ENCODE results near the gene WNT3. TPM values are rescaled to one million over a fixed set of nuclear protein-coding genes. Genes with fewer than 3 reads are reported as not detected.

Gene WNT3
- total RNA-seq, 1 donor from 2014 or later: 1.3 TPM

- DNase-seq: no peak
- intact Hi-C loops (cut with micrococcal nuclease): no loop called here
- POLR2A ChIA-PET: no interaction called here
- Mint-ChIP-seq H3K4me1 (peaks cover 3% of the 10 kb centered on the region), H3K27ac (no peak overlapping the region), H3K9me3 (no peaks in the 10 kb centered on the region), H3K27me3 (no peaks in the 10 kb centered on the region), H3K4me3 (no peak overlapping the region), H3K36me3 (ENCODE audit: low read depth) (no peaks in the 10 kb centered on the region)
- CTCF ChIA-PET: no interaction called here
- TF ChIP-seq, protein P1, sequence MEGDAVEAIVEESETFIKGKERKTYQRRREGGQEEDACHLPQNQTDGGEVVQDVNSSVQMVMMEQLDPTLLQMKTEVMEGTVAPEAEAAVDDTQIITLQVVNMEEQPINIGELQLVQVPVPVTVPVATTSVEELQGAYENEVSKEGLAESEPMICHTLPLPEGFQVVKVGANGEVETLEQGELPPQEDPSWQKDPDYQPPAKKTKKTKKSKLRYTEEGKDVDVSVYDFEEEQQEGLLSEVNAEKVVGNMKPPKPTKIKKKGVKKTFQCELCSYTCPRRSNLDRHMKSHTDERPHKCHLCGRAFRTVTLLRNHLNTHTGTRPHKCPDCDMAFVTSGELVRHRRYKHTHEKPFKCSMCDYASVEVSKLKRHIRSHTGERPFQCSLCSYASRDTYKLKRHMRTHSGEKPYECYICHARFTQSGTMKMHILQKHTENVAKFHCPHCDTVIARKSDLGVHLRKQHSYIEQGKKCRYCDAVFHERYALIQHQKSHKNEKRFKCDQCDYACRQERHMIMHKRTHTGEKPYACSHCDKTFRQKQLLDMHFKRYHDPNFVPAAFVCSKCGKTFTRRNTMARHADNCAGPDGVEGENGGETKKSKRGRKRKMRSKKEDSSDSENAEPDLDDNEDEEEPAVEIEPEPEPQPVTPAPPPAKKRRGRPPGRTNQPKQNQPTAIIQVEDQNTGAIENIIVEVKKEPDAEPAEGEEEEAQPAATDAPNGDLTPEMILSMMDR (IDR thresholded peaks at IDR 0.05): no peak
- ATAC-seq (ENCODE audit: low read depth): peak; percentile 77
Measured at GRCh38 chr17:46782250-46782953, 36.1 kb downstream of the WNT3 start.

DNA sequence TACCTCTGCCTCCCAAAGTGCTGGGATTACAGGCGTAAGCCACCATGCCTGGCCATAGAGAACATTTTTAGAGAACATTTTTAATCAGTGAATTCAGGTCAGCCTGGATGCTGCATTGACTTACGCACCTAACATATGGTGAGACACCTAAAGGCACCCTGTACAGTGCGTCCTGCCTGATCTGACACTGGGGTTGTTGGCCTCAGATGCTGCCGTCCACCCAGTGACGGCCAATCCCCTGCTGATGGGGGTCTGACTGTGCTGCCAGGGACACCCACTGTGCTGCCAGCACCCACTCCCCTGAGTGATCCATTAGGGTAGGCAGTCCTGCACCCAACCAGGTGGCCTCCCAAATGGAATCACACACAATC lies 38.5 kb downstream of the WNT3 start:
- Mint-ChIP-seq H3K27me3 (peaks cover 1% of the 10 kb centered on the region), H3K27ac (no peak overlapping the region), H3K4me3 (no peak overlapping the region), H3K9me3 (no peaks in the 10 kb centered on the region), H3K36me3 (ENCODE audit: low read depth) (no peaks in the 10 kb centered on the region), H3K4me1 (peaks cover 7% of the 10 kb centered on the region)
- intact Hi-C loops (cut with micrococcal nuclease): no loop called here
- CTCF ChIA-PET: no interaction called here
- TF ChIP-seq, protein P1 (IDR thresholded peaks at IDR 0.05): no peak
- POLR2A ChIA-PET: no interaction called here
- ATAC-seq (ENCODE audit: low read depth) (no peak), DNase-seq (no peak)

DNA sequence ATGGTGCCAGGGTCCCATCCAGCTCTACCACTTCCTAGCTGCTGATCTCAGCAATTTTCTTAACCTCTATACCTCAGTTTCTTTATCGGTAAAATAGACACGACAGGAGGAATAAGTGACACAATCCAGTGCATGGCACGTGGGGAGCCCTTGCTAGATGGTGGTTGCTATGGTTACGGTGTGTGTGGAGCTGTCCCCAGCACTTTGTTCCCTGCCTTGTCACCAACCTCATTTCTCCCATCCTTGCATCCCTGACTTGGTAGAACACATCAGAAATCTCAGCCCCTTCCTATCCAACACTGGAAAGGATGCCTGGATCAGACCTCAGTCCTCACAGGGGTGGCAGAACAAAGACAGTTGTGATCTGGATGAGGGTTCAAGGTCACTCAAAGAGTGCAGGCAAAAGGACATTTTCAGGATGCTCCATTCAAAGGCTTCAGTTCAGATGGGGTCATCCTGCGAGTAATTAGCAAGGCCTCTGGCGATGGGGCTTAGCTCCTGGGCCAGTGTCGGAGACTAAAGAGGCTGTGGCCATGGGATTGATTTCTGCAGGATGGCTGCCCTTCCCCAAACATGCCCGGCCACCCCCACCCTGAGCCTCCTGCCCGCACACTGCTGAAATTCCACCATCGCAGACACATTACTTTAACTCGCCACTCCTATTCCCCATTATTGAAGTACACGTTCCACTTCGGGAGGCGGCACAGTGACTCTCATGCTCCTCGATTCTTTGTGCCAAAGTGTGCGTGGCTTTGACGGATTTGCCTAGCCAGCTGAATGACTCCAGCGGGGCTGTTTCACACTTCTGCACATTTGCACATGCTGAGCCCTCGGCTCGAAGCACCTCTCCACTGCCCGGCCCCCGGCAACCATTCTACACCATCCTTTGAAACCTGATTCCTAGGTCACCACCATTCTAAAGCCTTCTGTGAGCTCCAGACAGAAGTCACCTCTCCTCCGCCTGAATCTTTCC lies 40.3 kb downstream of the WNT3 start:
- no peaks in the 10 kb centered on the region for H3K36me3 Mint-ChIP-seq (ENCODE audit: low read depth)
- peaks cover 1% of the 10 kb centered on the region for H3K27me3 Mint-ChIP-seq
- peaks cover 11% of the 10 kb centered on the region for H3K4me1 Mint-ChIP-seq
- intact Hi-C loops (cut with micrococcal nuclease): no loop called here
- H3K27ac Mint-ChIP-seq: no peak overlapping the region
- CTCF ChIA-PET: interaction anchor here (0.5 kb wide), 1 partner anchor 152 kb away, joined by 4 read pairs; no protein-coding TSS in a partner anchor
- POLR2A ChIA-PET: no interaction called here
- DNase-seq (no peak), ATAC-seq (ENCODE audit: low read depth) (no peak)
- H3K9me3 Mint-ChIP-seq: no peaks in the 10 kb centered on the region
- TF ChIP-seq, protein P1 (IDR thresholded peaks at IDR 0.05): no peak
- H3K4me3 Mint-ChIP-seq: no peak overlapping the region

DNA sequence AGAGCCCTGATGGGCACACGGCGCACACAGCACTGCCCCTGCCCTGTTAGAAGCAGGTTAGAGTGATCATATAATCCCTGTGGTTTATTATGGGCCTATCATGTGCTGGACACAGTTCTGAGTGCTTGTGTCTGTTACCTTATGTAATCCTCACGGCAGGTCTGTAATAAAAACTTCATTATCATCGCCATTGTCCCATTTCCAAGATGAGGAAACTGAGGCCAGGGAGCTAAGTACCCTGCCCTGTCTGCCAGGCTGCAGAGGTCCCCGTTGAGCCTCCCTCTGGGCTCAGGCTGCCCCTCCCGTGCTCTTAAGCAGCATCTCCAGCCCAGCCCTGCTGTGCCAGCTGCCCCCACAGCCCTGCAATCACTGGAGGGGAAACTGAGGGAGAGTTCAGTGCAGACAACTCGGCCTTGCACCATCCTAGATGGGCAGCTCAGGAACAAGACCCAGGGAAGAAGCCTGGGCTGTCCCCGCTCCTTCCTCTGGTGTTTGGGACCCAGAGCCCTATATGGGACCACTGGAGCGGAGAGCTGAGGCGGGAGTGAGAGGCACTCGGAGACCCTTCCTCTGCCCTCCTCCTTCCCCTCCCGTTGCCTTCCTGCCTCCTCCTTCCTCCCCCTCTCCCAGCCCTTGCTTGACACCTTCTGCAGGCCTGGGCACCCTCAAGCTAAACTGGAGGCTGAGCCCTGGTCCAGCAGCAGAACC lies 42.0 kb downstream of the WNT3 start:
- ATAC-seq (ENCODE audit: low read depth): no peak
- ChIA-PET POLR2A (no interaction called here), CTCF (no interaction called here)
- Mint-ChIP-seq H3K4me3 (no peak overlapping the region), H3K4me1 (peaks cover 23% of the 10 kb centered on the region), H3K9me3 (no peaks in the 10 kb centered on the region), H3K27ac (no peak overlapping the region), H3K36me3 (ENCODE audit: low read depth) (peaks cover 2% of the 10 kb centered on the region), H3K27me3 (peaks cover 1% of the 10 kb centered on the region)
- intact Hi-C loops (cut with micrococcal nuclease): no loop called here
- no peak for DNase-seq
- TF ChIP-seq, protein P1 (IDR thresholded peaks at IDR 0.05): no peak
